GM08714 (cell line): ENCODE measurements around the gene ADCY4.

ENCODE experiments used
- H3K4me3 ChIP-seq: fragments of 200-500 bp; sonication (Bioruptor generic); 2 replicates; pipeline ENCODE4 v1.5.1; 2014; ENCODE audit warnings: mild to moderate bottlenecking, low read length, inconsistent platforms
- ZNF274 ChIP-seq: IDR thresholded peaks from 2 replicates; pipeline ENCODE4 v1.6.1; 2012; ENCODE audit warnings: mild to moderate bottlenecking, low read depth, low read length

Gene ADCY4

DNA sequence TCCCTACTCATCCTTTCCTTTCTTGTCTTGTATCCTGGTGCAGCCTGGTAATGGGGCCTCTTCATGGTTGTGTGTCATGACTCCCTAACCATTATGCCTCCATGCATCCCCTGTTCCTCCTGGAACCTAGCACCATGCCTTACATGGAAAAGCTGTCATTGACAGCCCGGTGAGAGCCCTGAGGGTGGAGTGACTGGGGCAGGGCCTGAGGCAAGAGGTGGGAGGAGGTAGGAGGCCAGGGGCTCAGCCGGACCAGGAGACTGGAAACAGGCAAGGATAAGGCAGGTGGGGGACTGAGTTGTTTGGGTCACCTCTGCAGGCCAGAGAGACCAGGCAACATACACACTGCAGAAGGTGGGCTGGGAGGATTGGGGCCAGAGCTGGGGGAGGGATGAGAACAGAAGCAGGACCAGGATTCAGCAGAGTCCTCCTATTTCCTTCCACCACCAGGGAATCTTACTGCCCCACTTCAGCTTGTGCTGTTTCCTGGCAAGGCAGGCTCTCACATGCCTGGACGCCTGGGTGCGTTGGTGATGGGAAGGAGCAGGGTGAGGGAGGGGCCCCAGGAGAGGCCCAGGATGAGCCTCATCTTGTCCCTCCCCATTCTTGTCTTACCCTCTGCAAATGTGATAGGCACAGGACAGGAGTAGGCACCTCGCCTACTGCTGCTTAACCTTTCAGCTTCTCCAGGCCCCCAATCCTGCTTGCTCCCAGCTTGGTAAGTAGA lies 25.2 kb downstream of the ADCY4 start, which contains the start of gene LTB4R2:
Gene LTB4R2, plus strand, starts transcription at position 603 of the 727 bp plus-strand sequence. CDS start 525 bp downstream, outside the sequence.
- peak within 1 kb of the TSS; percentile 51; the same call in 1 of the 2 replicates for H3K4me3 ChIP-seq
- TF ChIP-seq ZNF274 = no peak

DNA sequence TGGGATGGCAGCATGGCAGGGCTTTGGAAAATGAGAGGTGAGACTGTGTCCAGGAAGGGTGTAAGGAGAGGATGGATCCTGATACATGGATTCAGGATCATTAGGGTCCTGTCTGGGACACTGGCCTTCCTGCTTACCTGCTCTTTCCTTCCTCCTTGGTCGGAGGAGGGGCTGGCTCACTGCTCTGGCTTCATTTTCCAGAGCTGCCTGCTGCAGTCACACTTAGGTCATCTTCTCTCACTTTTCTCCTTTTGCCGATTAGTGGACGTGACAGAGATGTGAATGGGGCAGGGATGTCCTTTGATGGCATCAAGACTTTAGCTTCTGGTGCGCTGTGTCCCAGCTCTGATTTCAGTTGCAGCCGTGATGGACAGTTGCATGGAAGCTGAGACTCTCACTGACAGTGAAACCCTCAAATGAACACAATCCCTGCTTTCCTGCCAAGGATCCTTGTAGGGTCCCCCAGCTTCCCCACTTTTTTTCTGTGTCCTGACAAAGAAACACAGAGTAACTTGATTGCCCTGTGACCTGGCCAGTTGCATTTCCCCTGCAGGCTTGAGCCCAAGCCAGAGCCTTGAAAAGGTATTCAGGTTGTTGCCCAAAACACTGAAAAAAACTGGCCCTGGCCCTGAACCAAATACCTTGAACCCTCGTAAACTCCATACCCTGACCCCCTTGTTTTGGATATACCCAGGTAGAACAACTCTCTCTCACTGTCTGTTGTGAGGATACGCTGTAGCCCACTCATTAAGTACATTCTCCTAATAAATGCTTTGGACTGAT lies 26.3 kb downstream of the ADCY4 start:
- TF ChIP-seq ZNF274 = no peak
- H3K4me3 ChIP-seq = no peak overlapping the region

DNA sequence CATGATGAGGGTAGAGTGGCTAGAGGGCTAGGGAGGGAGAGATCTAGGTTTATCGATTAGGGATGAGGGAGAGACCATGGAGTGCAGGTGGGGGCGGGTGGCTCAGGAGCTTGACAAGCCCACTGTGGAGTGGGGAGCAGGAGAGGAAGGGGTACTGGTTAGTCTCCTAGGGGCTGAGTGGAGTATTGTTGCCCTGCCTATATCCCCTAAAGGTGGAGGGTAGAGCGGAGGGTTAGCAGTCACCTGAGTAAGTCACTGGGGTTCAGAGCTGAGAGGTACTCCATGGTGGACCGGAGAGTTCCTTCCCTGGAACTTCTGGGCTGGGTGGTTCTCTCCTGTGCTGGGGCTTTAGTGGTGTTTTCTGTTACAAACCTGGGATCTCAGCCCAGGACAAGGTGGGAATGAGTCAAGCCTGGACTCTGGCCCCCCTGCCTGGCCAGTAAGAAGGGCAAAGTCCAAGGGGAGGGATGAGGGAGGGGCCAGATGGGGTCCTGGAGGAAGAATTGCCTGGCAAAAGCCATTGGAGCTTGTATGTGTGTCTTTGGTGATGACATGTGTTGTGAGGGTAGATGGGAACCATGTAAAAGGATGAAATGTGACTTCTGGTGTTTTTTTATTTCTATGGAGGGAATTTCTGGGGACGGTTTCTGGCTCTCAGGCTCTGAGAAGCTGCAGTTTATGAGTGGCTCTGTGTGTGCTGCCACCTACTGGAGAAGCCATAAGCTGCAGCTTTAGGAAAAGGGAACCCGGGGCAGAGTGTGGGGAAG lies 27.1 kb downstream of the ADCY4 start, which contains the start of gene CIDEB:
Gene CIDEB, minus strand, starts transcription at position 403 of the 767 bp plus-strand sequence. Its CDS starts 119 bp downstream, at position 284.
- no peak within 1 kb of the TSS for H3K4me3 ChIP-seq
- no peak for TF ChIP-seq ZNF274

DNA sequence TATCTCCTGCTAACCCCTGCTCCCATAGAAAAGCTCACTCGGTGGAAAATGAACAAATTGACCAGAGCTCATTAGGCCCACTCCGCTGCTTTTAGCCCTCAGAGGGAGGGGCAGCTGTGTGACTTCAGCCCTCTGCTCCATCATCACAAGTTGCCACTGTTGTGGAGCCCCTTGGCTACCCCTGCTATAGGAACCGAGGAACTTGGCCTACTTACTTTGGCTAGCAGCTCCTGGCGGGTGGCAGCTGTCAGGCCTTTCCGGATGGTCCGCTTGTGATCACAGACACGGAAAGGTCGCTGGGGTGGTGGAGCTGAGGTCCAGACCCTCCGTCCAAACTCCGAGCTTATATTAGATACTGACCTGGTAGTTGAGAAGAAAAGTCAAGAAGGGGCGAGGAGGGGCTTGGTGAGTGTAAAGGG lies 27.7 kb downstream of the ADCY4 start:
- H3K4me3 ChIP-seq = no peak overlapping the region
- no peak for TF ChIP-seq ZNF274

DNA sequence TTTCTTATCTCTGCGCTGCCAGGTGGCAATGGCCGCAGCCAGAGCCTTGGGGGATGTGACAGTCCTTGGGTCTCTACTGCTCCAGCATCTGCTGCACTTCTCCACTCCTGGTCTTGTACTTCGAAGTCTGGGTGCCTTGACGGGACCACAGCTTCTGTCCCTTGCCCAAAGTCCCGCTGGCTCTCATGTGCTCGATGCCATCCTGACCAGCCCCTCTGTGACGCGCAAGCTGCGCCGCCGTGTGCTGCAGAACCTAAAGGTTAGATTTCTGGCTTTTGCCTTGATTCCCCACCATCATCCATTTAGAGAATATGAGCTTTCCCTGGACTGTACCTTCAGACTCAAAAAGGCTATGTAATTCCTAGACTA lies 30.9 kb downstream of the ADCY4 start:
- no peak for TF ChIP-seq ZNF274
- H3K4me3 ChIP-seq = no peak overlapping the region

DNA sequence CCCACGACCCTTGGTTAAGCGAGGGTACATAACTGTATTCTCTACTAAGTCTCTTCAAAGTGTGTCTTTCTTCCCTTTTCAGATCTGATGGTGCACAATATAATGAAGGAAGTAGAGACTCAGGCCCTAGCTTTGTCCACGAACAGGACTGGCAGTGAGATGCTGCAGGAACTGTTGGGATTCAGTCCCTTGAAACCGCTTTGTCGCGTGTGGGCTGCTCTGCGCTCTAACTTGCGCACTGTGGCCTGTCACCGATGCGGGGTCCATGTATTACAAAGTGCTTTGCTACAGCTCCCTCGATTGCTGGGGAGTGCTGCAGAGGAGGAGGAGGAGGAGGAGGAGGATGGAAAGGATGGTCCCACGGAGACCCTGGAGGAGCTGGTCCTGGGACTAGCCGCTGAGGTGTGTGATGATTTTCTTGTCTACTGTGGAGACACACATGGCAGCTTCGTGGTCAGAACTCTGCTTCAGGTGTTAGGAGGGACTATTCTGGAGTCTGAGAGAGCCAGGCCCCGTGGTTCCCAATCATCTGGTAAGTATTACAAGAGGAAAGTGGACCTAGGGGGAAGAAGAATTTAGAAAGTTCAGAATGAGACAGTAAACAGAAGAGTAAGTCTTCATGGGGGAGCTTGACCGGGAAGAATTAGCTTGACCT lies 34.4 kb downstream of the ADCY4 start:
- peak overlapping the region; percentile 96 for H3K4me3 ChIP-seq
- TF ChIP-seq ZNF274 = no peak

DNA sequence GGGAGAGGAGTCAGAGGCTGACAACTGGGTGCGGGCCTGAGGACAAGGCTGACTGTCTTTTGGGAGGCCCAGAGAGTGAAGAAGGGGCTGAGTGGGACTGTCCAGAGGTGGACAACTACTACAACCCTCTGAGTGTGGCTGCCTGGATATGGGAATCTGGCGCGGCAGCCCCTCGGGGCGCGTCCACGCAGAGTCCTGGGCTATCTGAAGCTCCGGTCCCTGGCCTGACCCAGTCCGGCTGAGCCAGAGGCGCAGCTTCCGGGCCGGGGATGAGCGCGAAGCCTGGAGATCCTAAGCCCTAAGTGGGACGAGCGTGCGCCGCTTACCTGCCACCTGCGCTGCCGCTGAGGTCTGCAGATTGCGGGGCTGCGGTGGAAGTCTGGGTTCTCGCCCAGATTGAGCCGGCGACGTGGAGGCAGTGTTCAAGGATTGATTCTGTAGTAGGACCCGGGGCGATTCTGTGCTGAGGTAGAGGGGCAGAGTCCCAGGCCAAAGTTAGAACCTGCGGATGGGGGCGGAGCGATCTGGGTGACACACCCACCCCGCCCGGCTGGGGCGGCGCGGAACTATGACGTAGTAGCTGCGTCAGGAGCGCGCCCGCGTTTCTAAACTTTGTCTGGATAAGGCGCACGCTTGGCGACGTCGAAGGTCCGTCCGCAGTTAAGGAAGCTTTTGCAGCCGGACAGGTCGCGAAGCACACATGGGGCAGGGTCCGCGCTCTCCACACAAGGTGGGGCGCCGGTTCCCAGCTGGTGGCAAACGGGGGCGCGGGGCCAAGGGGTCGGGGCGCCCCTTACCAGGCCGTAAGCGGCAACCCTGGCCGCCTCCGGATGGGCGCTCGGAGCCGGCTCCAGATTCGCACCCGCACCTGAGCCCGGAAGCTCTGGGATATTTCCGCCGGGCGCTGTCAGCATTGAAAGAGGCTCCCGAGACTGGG lies 35.3 kb downstream of the ADCY4 start, which contains the start of the genes DHRS1 and NOP9:
Gene DHRS1, minus strand, starts transcription at position 526 of the 937 bp plus-strand sequence. CDS start 674 bp downstream, outside the sequence.
Gene NOP9, plus strand, starts transcription at position 596 of the 937 bp plus-strand sequence. Its CDS starts 105 bp downstream, at position 701.
- H3K4me3 ChIP-seq = peak within 1 kb of the TSS; percentile 96
- no peak for TF ChIP-seq ZNF274

DNA sequence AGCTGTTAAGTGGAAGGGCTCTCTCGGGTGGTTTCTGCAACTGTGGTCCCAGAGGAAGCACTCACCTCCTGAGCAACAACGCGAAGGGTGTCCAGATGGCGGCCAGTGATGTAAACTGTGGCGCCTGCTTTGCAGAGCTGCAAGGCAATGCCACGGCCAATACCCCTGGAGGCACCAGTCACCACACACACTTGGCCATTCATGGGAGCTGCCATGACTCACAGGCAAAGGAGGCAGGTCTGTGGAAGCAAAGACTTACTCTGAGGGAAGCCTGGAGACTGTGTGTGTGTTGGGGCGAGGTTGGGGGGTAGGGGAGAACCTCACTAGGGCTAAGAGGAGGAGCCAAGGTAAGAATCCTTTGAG lies 36.0 kb downstream of the ADCY4 start:
- TF ChIP-seq ZNF274 = no peak
- peak overlapping the region; percentile 96 for H3K4me3 ChIP-seq

DNA sequence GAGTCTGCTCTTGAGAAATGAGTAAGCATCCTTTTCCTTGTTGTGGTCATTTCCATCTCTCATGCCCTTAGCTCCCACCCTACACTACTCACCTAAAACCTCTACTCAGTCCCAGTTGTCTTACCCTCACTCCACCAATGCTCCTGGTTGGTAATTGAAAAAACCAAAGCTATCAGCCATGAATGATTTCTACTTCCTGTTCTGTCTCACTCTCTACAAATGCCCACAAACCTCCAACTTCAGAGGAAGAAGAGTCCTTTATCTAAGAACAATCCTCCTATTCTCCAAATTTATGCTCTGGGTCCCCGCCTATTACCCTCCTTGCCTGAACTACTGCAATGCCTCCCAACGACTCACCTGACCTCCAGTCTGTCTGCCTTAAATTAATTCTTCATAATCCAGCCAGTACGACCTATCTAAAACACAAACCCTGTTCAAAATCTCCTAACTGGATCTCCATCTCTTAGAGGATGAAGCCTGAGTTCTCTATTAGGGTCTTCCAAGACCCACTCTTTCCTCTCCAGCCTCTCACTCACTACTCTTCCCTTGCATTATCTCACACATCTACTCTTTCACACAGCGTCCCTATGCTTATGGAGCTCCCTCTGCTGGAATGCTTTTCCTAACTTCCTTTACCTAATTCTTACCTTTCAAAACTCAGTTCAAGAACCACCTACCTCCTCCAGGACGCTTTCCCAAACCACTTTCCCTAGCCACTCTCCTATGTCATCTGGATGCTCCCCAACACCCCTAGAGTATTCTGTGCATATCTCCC lies 37.5 kb downstream of the ADCY4 start:
- H3K4me3 ChIP-seq = no peak overlapping the region
- no peak for TF ChIP-seq ZNF274

DNA sequence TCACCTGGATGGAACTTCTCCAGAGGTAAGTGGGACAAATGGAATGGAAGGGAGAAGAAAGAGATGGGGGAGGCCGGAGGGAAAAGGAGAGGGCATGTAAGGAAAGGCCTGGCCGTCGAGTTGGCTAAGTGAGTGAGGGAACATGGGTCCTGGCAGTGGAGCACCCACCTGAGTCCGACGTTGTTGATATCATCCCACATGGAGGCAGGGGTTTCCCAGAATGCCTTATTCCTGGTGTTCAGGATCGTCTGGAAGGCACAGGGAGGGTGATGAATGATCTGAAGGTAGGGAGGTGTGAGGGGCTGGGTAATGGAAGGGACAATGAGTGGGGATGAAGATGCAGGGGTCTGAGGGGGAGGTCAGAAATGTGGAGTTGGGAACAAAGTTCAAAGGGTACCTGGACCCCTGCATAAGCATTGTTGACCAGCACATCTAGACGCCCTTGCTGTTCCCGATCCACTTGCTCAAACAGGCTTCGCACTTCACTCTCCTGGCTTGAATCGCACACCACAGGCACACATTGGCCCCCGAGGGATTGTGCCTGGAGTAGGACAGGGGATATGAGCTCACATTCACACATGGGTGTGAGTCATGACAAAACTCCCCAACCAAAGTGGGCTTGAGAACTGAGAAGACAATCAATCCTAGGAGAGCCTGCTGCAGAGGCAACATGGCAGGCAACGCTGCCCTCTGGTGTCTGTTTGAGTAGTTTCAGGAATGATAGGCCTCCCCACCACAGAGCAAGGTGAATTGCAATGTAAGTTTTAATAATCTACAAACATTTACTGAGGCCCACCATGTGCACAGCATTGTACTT lies 38.3 kb downstream of the ADCY4 start:
- no peak overlapping the region for H3K4me3 ChIP-seq
- no peak for TF ChIP-seq ZNF274

DNA sequence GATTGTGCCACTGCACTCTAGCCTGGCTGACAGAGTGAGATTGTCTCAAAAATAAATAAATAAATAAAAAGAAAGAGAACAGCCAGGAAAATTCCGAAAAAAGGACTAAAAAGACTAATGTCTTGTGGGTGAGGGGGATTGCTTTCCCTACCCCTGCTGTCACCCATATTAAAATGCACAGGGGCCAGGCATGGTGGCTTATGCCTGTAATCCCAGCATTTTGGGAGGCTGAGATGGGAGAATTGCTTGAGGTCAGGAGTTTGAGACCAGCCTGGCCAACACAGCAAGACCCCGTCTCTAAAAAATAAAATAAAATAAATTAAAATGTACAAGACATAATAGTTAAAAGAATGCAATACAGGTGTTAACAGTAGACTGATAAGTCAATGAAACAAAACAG lies 41.3 kb downstream of the ADCY4 start:
- TF ChIP-seq ZNF274 = no peak
- no peak overlapping the region for H3K4me3 ChIP-seq
